A673 (cell line): Measurements from ENCODE around the gene DLEC1. TPM values are rescaled to one million over a fixed set of nuclear protein-coding genes. Genes with fewer than 3 reads are reported as not detected.

ENCODE experiments used
- BruUV-seq: library from RNA; stranded (reverse); fragments of 400-500 nt; replicated peaks from 2 replicates; lab custom pipeline; 2021; lab: Mats Ljungman, UMichigan
- CTCF ChIA-PET: fragments of 300-600 bp; sonication (Branson Sonifier 250); formaldehyde crosslinking; loops from one replicate; lab custom pipeline; 2022; ENCODE audit warnings: antibody characterized with exemption; lab: Charles Lee
- POLR2A ChIA-PET: fragments of 300-600 bp; sonication (Branson Sonifier 250); formaldehyde crosslinking; loops from one replicate; lab custom pipeline; 2022; ENCODE audit warnings: antibody characterized with exemption; ENCODE audit not compliant: low non-redundant PET; lab: Charles Lee
- DNase-seq: peaks from one replicate; pipeline ENCODE4 v3.0.0-alpha.2; 2015; ENCODE audit warnings: low spot score
- H3K27ac ChIP-seq: fragments of 200-600 bp; sonication (generic); 2 replicates; pipeline ENCODE4 v1.5.1; 2016; ENCODE audit warnings: mixed run types, low read depth, mild to moderate bottlenecking, mixed read lengths, antibody characterized with exemption, low read length; ENCODE audit not compliant: poor library complexity, severe bottlenecking
- H3K27me3 ChIP-seq: fragments of 200-600 bp; sonication (generic); replicated peaks from 2 replicates; pipeline ENCODE4 v1.6.1; 2017; ENCODE audit warnings: mixed run types, low read depth, mild to moderate bottlenecking, mixed read lengths, antibody characterized with exemption, low read length; ENCODE audit not compliant: insufficient read depth, poor library complexity
- H3K36me3 ChIP-seq: fragments of 200-600 bp; sonication (generic); 2 replicates; pipeline ENCODE4 v1.6.1; 2016; ENCODE audit warnings: mixed run types, mild to moderate bottlenecking, mixed read lengths, antibody characterized with exemption, low read length; ENCODE audit not compliant: insufficient read depth, poor library complexity, severe bottlenecking
- H3K4me1 ChIP-seq: fragments of 200-600 bp; sonication (generic); 2 replicates; pipeline ENCODE4 v1.6.1; 2017; ENCODE audit warnings: mixed run types, mild to moderate bottlenecking, mixed read lengths, antibody characterized with exemption, low read length; ENCODE audit not compliant: insufficient read depth, poor library complexity, severe bottlenecking
- H3K4me3 ChIP-seq: fragments of 200-600 bp; sonication (generic); 2 replicates; pipeline ENCODE4 v1.5.1; 2016; ENCODE audit warnings: low read depth, mixed run types, mild to moderate bottlenecking, mixed read lengths, low read length; ENCODE audit not compliant: poor library complexity, severe bottlenecking
- H3K9me3 ChIP-seq: fragments of 200-600 bp; sonication (generic); 2 replicates; pipeline ENCODE4 v1.6.1; 2016; ENCODE audit warnings: mixed run types, low read depth, mild to moderate bottlenecking, mixed read lengths, antibody characterized with exemption, low read length; ENCODE audit not compliant: poor library complexity, severe bottlenecking
- EZH2 ChIP-seq: fragments of 200-600 bp; sonication (generic); IDR thresholded peaks from 2 replicates; pipeline ENCODE4 v1.6.1; 2017; ENCODE audit warnings: borderline replicate concordance, low read depth, mild to moderate bottlenecking, mixed read lengths, antibody characterized with exemption, low read length; ENCODE audit not compliant: poor library complexity, severe bottlenecking
- intact Hi-C: fragments of 100-400 bp; cut with micrococcal nuclease; formaldehyde crosslinking; loops from one replicate; pipeline ENCODE4 v1.10.0; 2022; ENCODE audit not compliant: unreplicated experiment
- total RNA-seq: library from RNA; stranded (reverse); gene quantifications from 2 replicates; pipeline ENCODE4 v1.2.3, GENCODE V29; 2021
- TF ChIP-seq, protein P1 (sequence below): fragments of 300-800, 200-600 bp; sonication (generic); conservative IDR thresholded peaks from 2 replicates; pipeline ENCODE4 v1.5.1; 2017; ENCODE audit warnings: low read depth, mild to moderate bottlenecking, antibody characterized with exemption, low read length, moderate library complexity, mixed read lengths

DLEC1 gene
- total RNA-seq, 1 experiment from 2014 or later = not detected

DNA sequence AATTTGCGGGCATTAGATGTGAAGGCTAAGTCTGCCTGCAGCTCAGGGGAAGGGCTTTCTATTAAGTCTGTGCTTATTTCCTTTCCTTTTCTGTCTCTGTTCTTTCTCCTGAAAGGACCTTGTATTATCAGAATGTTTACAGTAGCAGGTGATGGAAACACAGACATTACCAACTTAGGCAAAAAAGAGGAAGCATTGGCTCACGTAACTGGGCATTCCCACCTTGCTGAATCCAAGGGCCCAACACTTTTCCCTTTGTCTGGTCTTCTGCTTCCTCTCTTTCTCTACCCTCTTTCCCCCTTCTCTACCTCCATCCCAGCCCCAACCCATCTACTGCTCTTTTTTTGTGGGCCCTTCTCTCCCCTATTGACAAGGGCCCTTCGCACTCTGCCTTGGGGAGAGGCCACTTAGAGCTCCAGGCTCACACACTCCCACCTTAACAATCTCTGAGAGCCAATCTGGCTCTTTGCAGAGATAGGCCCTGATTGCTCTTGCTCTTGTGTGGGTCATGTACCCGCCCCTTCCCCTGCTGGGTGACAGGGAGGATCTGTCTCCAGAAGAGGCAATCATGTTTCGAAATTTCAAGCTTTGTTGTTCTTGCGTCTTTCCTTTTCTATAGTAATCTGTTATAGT lies 62.9 kb downstream of the DLEC1 start:
- intact Hi-C loops = no loop called here
- Histone ChIP-seq H3K9me3 (no peaks in the 10 kb centered on the region), H3K4me3 (no peak overlapping the region), H3K4me1 (no peaks in the 10 kb centered on the region), H3K36me3 (no peaks in the 10 kb centered on the region), H3K27ac (no peak overlapping the region), H3K27me3 (no peaks in the 10 kb centered on the region)
- ChIA-PET POLR2A (no interaction called here), CTCF (no interaction called here)
- TF ChIP-seq, protein P1, sequence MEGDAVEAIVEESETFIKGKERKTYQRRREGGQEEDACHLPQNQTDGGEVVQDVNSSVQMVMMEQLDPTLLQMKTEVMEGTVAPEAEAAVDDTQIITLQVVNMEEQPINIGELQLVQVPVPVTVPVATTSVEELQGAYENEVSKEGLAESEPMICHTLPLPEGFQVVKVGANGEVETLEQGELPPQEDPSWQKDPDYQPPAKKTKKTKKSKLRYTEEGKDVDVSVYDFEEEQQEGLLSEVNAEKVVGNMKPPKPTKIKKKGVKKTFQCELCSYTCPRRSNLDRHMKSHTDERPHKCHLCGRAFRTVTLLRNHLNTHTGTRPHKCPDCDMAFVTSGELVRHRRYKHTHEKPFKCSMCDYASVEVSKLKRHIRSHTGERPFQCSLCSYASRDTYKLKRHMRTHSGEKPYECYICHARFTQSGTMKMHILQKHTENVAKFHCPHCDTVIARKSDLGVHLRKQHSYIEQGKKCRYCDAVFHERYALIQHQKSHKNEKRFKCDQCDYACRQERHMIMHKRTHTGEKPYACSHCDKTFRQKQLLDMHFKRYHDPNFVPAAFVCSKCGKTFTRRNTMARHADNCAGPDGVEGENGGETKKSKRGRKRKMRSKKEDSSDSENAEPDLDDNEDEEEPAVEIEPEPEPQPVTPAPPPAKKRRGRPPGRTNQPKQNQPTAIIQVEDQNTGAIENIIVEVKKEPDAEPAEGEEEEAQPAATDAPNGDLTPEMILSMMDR = no peak
- TF ChIP-seq EZH2 = no peak
- DNase-seq = no peak
- no TSS peak for BruUV-seq

DNA sequence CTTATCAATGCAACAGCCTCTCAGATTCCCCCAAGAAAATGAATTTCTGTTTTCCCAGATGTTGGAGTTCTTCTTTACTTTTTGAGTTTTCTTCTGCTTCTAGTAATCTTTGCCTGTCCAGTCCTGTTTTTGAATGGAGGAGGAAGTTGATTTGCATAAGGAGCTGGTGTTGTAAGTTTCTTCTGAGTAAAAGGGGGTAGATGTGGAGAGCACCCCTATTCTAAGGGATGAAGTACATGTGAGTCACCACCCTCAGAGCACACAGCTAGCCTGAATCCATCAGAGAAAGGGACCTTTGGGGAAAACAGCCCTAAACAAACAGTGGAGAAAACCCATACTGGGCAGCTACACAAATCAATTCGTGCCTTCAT lies 63.4 kb downstream of the DLEC1 start:
- POLR2A ChIA-PET = no interaction called here
- Histone ChIP-seq H3K27me3 (no peaks in the 10 kb centered on the region), H3K4me3 (no peak overlapping the region), H3K9me3 (no peaks in the 10 kb centered on the region), H3K4me1 (no peaks in the 10 kb centered on the region), H3K36me3 (no peaks in the 10 kb centered on the region), H3K27ac (no peak overlapping the region)
- CTCF ChIA-PET = no interaction called here
- no peak for DNase-seq
- no TSS peak for BruUV-seq
- intact Hi-C loops = no loop called here
- TF ChIP-seq, protein P1 = no peak
- TF ChIP-seq EZH2 = no peak

DNA sequence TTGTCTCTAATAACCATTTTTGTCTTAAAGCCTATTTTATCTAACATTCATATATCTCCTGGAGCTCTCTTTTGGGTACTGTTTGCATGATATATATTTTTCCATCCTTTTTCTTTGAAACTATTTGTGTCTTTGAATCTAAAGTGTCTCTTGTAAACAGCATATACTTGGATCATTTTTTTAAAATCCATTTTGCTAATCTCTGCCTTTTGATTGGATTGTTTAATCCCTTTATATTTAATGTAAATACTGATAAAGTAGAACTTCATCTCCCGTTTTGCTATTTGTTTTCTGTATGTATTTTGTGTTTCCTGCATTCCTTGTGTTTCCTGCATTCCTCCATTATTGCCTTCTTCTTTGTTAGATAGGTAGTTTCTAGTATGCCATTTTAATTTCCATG lies 66.5 kb downstream of the DLEC1 start:
- DNase-seq = no peak
- BruUV-seq = no TSS peak
- no peak for TF ChIP-seq EZH2
- TF ChIP-seq, protein P1 = no peak
- intact Hi-C loops = no loop called here
- Histone ChIP-seq H3K4me1 (no peaks in the 10 kb centered on the region), H3K27me3 (no peaks in the 10 kb centered on the region), H3K4me3 (no peak overlapping the region), H3K27ac (no peak overlapping the region), H3K9me3 (no peaks in the 10 kb centered on the region), H3K36me3 (no peaks in the 10 kb centered on the region)
- ChIA-PET CTCF (no interaction called here), POLR2A (no interaction called here)
